ENCODE measurements around the gene SPAG9. TPM values are rescaled to one million over a fixed set of nuclear protein-coding genes. Genes with fewer than 3 reads are reported as not detected.

Gene SPAG9
- total RNA-seq, 1 experiment from 2014 or later, result 77.6 TPM

DNA sequence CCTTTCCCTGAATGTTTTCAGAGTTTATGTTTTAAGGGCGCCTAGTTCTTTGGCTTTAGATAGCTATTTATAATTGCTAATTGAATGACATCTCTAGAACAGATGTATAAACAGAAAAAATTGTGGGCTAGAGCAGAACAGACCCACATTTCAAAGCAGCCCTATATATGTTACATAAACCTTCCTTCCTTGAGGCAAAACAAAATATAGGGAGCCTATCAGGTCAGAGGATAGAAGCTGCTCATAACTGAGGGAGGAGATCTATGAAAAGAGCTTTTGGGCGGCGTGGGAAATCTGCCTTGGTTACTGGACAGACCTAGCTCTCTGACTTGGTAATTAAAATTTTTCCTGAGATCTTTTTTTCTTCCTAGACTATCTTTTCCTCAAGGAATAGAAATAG, 68.4 kb downstream of the SPAG9 start:
- Histone ChIP-seq H3K79me2 (ENCODE audit: insufficient read depth, low read length) (peaks cover 26% of the 10 kb centered on the region), H4K20me1 (ENCODE audit: insufficient read depth) (peaks cover 4% of the 10 kb centered on the region; the same call in 1 of the 2 replicates), H3K4me3 (replicated peaks in 1 of 2; ENCODE audit: low read depth in 1 of 2, low read length in 2 of 2) (no peak overlapping the region), H3K36me3 (ENCODE audit: control insufficient read depth in 1 of 2, insufficient read depth in 2 of 2, low read length in 2 of 2) (no peaks in the 10 kb centered on the region), H3K9me2 (ENCODE audit: insufficient read depth) (no peaks in the 10 kb centered on the region), H3K27ac (ENCODE audit: low read depth, low read length) (no peak overlapping the region), H2AFZ (ENCODE audit: low read depth, low read length, poor library complexity, severe bottlenecking) (no peak overlapping the region), H3K9me3 (ENCODE audit: control insufficient read depth in 1 of 2, insufficient read depth in 1 of 2, low read depth in 1 of 2, low read length in 2 of 2) (no peaks in the 10 kb centered on the region), H3K4me2 (ENCODE audit: low read length) (no peak overlapping the region), H3K9ac (ENCODE audit: low read length) (no peak overlapping the region), H3K27me3 (ENCODE audit: insufficient read depth, low read length) (no peaks in the 10 kb centered on the region), H3K4me1 (ENCODE audit: control insufficient read depth in 1 of 2, insufficient read depth in 2 of 2, low read length in 2 of 2) (peaks cover 0 to 4% of the 10 kb centered on the region in 2 experiments; a peak in 2 of 4 replicates)
- DNase-seq (ENCODE audit: low read depth, low spot score), result no peak
- no peak for ATAC-seq
- ChIA-PET POLR2A (interaction anchor here (0.6 to 0.9 kb wide), 2 partner anchors 9 to 186 kb away, joined by 3 read pairs; partner anchors contain the start of gene TOB1), CTCF (interaction anchor here (0.5 to 1.6 kb wide), 2 partner anchors 51 to 101 kb away, joined by 3 to 5 read pairs; partner anchors contain the start of gene NME1), RAD21 (ENCODE audit: low non-redundant PET in 1 of 2, low total read pairs in 2 of 2, uncharacterized antibody in 2 of 2, unreplicated experiment in 2 of 2) (no interaction called here)
- BruUV-seq (replicated peaks), result no TSS peak
- no peak for TF ChIP-seq CBX3 (IDR thresholded peaks at IDR 0.05; ENCODE audit: low read depth)
- TF ChIP-seq SRF (IDR thresholded peaks at IDR 0.05; ENCODE audit: low read depth), result no peak
- no peak for TF ChIP-seq EZH2 (IDR thresholded peaks at IDR 0.05)
- TF ChIP-seq, protein P1, sequence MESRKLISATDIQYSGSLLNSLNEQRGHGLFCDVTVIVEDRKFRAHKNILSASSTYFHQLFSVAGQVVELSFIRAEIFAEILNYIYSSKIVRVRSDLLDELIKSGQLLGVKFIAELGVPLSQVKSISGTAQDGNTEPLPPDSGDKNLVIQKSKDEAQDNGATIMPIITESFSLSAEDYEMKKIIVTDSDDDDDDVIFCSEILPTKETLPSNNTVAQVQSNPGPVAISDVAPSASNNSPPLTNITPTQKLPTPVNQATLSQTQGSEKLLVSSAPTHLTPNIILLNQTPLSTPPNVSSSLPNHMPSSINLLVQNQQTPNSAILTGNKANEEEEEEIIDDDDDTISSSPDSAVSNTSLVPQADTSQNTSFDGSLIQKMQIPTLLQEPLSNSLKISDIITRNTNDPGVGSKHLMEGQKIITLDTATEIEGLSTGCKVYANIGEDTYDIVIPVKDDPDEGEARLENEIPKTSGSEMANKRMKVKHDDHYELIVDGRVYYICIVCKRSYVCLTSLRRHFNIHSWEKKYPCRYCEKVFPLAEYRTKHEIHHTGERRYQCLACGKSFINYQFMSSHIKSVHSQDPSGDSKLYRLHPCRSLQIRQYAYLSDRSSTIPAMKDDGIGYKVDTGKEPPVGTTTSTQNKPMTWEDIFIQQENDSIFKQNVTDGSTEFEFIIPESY (IDR thresholded peaks at IDR 0.05; ENCODE audit: extremely low read depth, insufficient replicate concordance, low read length), result no peak
- no peak for TF ChIP-seq CEBPB (IDR thresholded peaks at IDR 0.05; ENCODE audit: low read depth)
- no peak for TF ChIP-seq JUND (IDR thresholded peaks at IDR 0.05)
- TF ChIP-seq FOSL1 (IDR thresholded peaks at IDR 0.05; ENCODE audit: low read depth), result no peak
- no peak for TF ChIP-seq EZH2phosphoT487 (IDR thresholded peaks at IDR 0.05; ENCODE audit: borderline replicate concordance)
- no peak for TF ChIP-seq YY1 (IDR thresholded peaks at IDR 0.05; ENCODE audit: extremely low read depth, insufficient replicate concordance, low read depth, low read length)
- no peak for TF ChIP-seq ELF1 (IDR thresholded peaks at IDR 0.05; ENCODE audit: borderline replicate concordance, low read depth)
- no peak for TF ChIP-seq TCF7L2 (IDR thresholded peaks at IDR 0.05; ENCODE audit: borderline replicate concordance, extremely low read depth, insufficient read depth, insufficient read length)
- no peak for TF ChIP-seq POLR2AphosphoS5 (IDR thresholded peaks at IDR 0.05; ENCODE audit: low read depth, low read length)
- no peak for TF ChIP-seq RAD21 (IDR thresholded peaks at IDR 0.05; ENCODE audit: low read depth)
- no peak for TF ChIP-seq ZFX (IDR thresholded peaks at IDR 0.05)
- intact Hi-C loops (cut with micrococcal nuclease), result no loop called here
